ENCODE results near the gene OOSP4A.

DNA sequence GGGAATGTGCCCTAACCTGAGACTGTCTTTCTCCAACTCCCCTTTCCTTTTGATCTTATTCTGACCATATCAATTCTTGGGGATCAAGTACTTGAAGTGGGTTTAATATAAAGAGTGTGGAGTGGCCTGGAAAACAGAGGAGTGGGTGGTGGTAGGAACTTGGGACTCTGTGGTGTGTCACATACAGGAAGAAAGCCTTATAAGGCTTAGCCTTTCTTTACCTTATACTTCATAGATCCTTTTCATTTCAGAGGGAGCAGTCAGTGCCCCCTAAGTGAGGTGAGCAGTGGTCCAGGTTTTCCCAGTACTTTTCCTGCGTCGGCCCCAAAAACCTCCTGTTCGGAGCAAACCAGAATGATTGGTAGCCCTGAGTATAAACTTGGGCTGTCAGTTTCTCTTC lies 25.1 kb upstream of the OOSP4A start:
- TF ChIP-seq, protein P1, sequence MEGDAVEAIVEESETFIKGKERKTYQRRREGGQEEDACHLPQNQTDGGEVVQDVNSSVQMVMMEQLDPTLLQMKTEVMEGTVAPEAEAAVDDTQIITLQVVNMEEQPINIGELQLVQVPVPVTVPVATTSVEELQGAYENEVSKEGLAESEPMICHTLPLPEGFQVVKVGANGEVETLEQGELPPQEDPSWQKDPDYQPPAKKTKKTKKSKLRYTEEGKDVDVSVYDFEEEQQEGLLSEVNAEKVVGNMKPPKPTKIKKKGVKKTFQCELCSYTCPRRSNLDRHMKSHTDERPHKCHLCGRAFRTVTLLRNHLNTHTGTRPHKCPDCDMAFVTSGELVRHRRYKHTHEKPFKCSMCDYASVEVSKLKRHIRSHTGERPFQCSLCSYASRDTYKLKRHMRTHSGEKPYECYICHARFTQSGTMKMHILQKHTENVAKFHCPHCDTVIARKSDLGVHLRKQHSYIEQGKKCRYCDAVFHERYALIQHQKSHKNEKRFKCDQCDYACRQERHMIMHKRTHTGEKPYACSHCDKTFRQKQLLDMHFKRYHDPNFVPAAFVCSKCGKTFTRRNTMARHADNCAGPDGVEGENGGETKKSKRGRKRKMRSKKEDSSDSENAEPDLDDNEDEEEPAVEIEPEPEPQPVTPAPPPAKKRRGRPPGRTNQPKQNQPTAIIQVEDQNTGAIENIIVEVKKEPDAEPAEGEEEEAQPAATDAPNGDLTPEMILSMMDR (IDR thresholded peaks at IDR 0.05), result no peak
- TF ChIP-seq POLR2A (IDR thresholded peaks at IDR 0.05) (no peak), POLR2AphosphoS5 (IDR thresholded peaks at IDR 0.05) (no peak)
